Measurements from ENCODE around the gene LPCAT1.

GRCh38 chr5:1502737-1503120, 21.0 kb downstream of the LPCAT1 start:
- TF ChIP-seq CTCF (IDR thresholded peaks at IDR 0.05) = no peak
- TF ChIP-seq ZFX (IDR thresholded peaks at IDR 0.05; ENCODE audit: borderline replicate concordance) = no peak

Measured in 22Rv1 (cell line).